Measurements from ENCODE around the gene GLB1L2. TPM values are rescaled to one million over a fixed set of nuclear protein-coding genes. Genes with fewer than 3 reads are reported as not detected.

Gene GLB1L2
- total RNA-seq, 4 donors from 2014 or later, result 7.1 to 13.1 (median 10.5) TPM

DNA sequence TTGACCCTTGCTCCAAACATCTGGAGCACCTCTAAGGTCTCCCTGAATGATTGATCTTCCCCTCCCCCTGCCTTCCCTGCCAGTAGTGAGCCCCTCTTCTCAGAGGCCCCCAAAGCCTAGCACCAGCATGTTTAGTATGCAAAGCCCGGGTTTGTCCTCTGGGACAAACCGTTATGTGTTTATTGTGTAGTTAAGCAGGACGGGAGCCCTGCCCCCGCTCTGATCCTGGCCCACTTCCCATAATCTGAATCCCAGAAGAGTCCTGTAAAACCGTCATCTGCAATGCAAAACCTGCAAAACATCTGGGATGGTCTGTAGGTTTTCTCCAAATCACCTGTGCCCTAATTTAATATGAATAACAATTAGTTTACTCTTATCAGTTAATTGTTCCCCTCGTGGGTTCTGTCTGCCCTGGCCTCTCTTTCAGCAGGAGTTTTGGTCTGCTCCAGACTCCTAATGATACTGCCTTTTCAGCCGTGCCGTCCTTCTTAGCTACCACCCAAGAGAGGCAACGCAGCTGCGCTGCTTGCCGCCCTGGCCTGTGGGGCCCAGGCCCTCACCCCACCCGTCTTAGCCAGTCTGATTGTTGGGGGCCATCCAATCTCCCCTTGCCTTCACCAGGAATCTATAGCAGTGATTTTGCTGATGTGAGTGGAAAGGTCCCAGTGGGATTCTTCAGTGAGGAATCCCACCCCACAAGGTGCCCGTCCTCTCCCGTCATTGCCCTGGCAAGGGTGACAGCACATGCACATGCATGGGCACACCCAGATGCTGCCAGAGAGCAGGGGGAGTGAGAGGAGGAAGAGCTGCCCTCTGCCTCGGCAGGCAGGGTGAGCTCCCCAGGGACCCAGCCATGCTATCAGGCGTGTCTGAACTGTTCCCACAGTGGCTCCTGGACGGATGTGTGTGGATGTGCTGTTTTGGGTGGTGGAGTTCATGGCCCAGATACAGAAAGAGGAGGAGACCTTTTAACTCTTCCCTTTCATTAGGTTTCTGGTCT lies 83.3 kb downstream of the GLB1L2 start:
- intact Hi-C loops (cut with DNase I), result no loop called here
- H3K27me3 ChIP-seq, result peaks cover 0 to 86% (median 23%) of the 10 kb centered on the region in 4 donors
- no peak for TF ChIP-seq EP300 (IDR thresholded peaks at IDR 0.05)
- TF ChIP-seq, protein P1, sequence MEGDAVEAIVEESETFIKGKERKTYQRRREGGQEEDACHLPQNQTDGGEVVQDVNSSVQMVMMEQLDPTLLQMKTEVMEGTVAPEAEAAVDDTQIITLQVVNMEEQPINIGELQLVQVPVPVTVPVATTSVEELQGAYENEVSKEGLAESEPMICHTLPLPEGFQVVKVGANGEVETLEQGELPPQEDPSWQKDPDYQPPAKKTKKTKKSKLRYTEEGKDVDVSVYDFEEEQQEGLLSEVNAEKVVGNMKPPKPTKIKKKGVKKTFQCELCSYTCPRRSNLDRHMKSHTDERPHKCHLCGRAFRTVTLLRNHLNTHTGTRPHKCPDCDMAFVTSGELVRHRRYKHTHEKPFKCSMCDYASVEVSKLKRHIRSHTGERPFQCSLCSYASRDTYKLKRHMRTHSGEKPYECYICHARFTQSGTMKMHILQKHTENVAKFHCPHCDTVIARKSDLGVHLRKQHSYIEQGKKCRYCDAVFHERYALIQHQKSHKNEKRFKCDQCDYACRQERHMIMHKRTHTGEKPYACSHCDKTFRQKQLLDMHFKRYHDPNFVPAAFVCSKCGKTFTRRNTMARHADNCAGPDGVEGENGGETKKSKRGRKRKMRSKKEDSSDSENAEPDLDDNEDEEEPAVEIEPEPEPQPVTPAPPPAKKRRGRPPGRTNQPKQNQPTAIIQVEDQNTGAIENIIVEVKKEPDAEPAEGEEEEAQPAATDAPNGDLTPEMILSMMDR (IDR thresholded peaks at IDR 0.05), result no peak
- no peak for TF ChIP-seq POLR2A (IDR thresholded peaks at IDR 0.05; ENCODE audit: low read depth)
- no peak for TF ChIP-seq POLR2AphosphoS5 (IDR thresholded peaks at IDR 0.05)

DNA sequence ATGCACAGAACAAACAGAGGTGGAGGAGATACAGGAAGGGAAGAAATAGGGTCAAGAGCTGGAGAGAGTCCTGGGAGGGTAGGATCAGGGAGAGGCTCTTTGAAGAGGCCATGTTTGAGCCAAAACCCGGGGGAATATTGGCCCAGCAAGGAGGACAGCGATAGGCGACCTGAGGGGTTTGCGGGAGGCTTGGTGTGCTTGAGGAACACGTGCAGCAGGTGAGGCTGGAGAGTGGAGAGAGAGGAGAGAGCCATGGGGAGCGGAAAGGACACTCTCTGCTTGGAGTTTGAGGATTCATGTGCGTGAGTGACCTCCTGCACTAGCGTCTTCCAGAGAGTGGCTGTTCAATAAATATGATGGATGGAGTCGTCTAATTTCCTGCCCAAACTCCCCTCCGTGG lies 84.9 kb downstream of the GLB1L2 start:
- Histone ChIP-seq H3K9me3 (no peaks in the 10 kb centered on the region), H3K4me3 (no peak overlapping the region), H3K36me3 (no peaks in the 10 kb centered on the region), H3K27ac (replicated peaks in 1 of 4) (no peak overlapping the region), H3K4me1 (peaks cover 5 to 20% (median 13%) of the 10 kb centered on the region in 4 donors), H3K27me3 (peaks cover 0 to 70% (median 7%) of the 10 kb centered on the region in 4 donors)
- no peak for DNase-seq (ENCODE audit: extremely low spot score)
- 77% methylated on average over 10 of the region's 10 CpGs for WGBS
- no peak for TF ChIP-seq POLR2AphosphoS5 (IDR thresholded peaks at IDR 0.05)
- no peak for TF ChIP-seq EP300 (IDR thresholded peaks at IDR 0.05)
- TF ChIP-seq, protein P1 (IDR thresholded peaks at IDR 0.05), result no peak
- no peak for TF ChIP-seq POLR2A (IDR thresholded peaks at IDR 0.05; ENCODE audit: low read depth)
- intact Hi-C loops (cut with DNase I), result no loop called here

More for the DNA sequence above, 83.3 kb downstream of the GLB1L2 start:
- 37% methylated on average over 17 of the region's 17 CpGs for WGBS
- Histone ChIP-seq H3K27ac (replicated peaks in 1 of 4) (no peak overlapping the region), H3K4me3 (no peak overlapping the region), H3K4me1 (peaks cover 11 to 32% (median 22%) of the 10 kb centered on the region in 4 donors), H3K36me3 (no peaks in the 10 kb centered on the region), H3K9me3 (no peaks in the 10 kb centered on the region)
- no peak for DNase-seq (ENCODE audit: extremely low spot score)

DNA sequence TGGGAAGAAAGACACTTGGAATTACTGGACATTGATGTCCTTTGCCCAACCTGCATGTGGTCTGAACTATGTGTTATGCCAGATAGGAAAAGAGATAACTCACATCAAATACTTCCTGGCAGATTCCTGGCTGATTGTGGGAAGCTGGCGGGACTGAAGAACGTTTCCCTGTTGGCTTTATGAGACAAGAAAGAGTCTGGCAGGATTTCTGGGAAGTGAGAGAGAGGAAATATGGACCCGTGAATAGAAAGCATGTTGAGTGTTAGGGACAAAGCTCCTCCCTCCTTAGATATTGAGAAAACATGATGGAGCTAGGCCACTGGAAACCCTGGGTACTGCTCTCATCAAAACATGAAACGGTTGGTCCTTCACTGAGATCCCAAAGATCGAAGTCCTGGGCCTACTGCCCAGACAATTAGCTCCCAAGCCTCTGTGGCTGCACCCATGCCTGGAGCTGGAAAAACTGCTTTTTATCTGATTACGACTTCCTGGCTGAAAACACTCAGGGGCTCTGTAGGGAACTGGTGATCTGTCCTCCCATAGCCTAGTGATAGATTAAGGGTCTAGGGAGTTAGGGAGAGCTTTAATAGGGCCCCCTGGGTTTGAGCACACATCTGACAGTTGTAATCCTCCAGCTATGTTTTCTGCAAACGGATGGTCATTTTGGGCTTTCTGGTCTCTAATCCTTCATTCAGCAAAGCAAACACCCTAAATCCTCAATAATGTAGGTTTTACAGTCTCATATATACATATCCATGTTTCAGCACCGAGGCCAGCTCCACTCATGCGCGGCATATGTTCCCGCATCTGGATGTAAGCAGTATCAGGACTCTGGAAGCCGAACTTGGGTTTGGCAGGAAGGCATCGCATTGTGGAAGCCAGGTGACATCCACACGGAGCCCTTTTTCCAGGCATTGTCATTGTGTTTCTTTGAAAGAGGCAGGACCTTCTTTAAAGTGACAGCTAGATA lies 86.4 kb downstream of the GLB1L2 start:
- no peak for DNase-seq (ENCODE audit: extremely low spot score)

DNA sequence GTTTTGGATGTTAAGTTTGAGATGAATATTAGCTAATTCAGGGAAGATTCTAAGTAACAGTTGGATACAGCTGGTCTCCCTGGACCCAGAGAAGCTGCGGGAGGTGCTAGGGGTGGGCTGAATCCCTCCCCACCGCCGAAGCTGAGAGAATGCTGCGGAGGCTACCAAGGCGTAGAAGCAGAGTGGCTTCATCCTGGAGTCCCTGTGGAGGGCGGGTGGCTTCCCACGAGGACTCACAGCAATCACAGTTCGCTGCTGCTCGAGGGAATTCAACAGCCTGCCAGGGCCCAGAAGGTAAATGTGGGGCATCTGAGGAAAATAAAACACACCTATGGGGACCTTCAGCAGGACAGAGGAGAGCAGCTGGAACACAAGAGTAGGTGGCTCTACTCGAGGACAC lies 91.3 kb downstream of the GLB1L2 start:
- H3K27me3 ChIP-seq, result peaks cover 0 to 18% (median 0%) of the 10 kb centered on the region in 4 donors
- 80% methylated on average over 10 of the region's 10 CpGs for WGBS
- no peaks in the 10 kb centered on the region for H3K9me3 ChIP-seq
- intact Hi-C loops (cut with DNase I), result no loop called here
- H3K36me3 ChIP-seq, result no peaks in the 10 kb centered on the region
- DNase-seq (ENCODE audit: extremely low spot score), result no peak
- no peak overlapping the region for H3K4me3 ChIP-seq
- TF ChIP-seq POLR2A (IDR thresholded peaks at IDR 0.05; ENCODE audit: low read depth) (no peak), POLR2AphosphoS5 (IDR thresholded peaks at IDR 0.05) (no peak), EP300 (IDR thresholded peaks at IDR 0.05) (no peak)
- TF ChIP-seq, protein P1 (IDR thresholded peaks at IDR 0.05), result no peak
- H3K4me1 ChIP-seq, result no peaks in the 10 kb centered on the region
- H3K27ac ChIP-seq (replicated peaks in 1 of 4), result no peak overlapping the region

More for the DNA sequence above, 86.4 kb downstream of the GLB1L2 start:
- no peak overlapping the region for H3K27ac ChIP-seq (replicated peaks in 1 of 4)
- H3K9me3 ChIP-seq, result no peaks in the 10 kb centered on the region
- WGBS, result 52% methylated on average over 12 of the region's 14 CpGs
- peaks cover 0 to 58% (median under 1%) of the 10 kb centered on the region in 4 donors for H3K27me3 ChIP-seq
- TF ChIP-seq EP300 (IDR thresholded peaks at IDR 0.05) (no peak), POLR2A (IDR thresholded peaks at IDR 0.05; ENCODE audit: low read depth) (no peak), POLR2AphosphoS5 (IDR thresholded peaks at IDR 0.05) (no peak)
- TF ChIP-seq, protein P1 (IDR thresholded peaks at IDR 0.05), result no peak
- intact Hi-C loops (cut with DNase I), result no loop called here
- no peak overlapping the region for H3K4me3 ChIP-seq
- no peaks in the 10 kb centered on the region for H3K36me3 ChIP-seq
- peaks cover 0 to 10% (median 2%) of the 10 kb centered on the region in 4 donors for H3K4me1 ChIP-seq

Data from esophagus muscularis mucosa (tissue), 4 donors.